LNCAP (cell line): ENCODE measurements around the gene ABHD3.

Source experiments
- TF ChIP-seq, protein P1 (sequence below): fragments of 450-650 bp; IDR thresholded peaks from 2 replicates; pipeline ENCODE4 v1.5.1; 2017; ENCODE audit warnings: mild to moderate bottlenecking

The ABHD3 gene

DNA sequence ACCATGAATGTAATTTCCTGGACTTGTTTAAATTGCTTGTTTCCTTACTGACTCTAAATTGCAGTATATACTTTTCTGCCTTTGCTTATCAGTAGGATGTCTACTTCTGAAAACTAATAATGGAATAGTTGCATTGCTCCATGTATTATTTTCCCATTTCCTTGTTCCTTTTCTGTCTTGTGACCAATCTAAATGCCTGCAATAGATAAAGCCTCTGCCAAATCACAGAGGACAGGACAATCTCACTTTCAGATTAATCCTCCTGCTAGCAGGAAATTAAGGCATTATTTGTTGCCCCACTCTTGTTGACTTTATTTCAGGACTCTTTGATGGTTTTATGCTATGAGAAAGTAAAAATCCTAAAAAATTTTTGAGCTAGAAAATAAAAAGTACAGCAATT, 99.4 kb downstream of the ABHD3 start:
- TF ChIP-seq, protein P1, sequence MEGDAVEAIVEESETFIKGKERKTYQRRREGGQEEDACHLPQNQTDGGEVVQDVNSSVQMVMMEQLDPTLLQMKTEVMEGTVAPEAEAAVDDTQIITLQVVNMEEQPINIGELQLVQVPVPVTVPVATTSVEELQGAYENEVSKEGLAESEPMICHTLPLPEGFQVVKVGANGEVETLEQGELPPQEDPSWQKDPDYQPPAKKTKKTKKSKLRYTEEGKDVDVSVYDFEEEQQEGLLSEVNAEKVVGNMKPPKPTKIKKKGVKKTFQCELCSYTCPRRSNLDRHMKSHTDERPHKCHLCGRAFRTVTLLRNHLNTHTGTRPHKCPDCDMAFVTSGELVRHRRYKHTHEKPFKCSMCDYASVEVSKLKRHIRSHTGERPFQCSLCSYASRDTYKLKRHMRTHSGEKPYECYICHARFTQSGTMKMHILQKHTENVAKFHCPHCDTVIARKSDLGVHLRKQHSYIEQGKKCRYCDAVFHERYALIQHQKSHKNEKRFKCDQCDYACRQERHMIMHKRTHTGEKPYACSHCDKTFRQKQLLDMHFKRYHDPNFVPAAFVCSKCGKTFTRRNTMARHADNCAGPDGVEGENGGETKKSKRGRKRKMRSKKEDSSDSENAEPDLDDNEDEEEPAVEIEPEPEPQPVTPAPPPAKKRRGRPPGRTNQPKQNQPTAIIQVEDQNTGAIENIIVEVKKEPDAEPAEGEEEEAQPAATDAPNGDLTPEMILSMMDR = no peak

DNA sequence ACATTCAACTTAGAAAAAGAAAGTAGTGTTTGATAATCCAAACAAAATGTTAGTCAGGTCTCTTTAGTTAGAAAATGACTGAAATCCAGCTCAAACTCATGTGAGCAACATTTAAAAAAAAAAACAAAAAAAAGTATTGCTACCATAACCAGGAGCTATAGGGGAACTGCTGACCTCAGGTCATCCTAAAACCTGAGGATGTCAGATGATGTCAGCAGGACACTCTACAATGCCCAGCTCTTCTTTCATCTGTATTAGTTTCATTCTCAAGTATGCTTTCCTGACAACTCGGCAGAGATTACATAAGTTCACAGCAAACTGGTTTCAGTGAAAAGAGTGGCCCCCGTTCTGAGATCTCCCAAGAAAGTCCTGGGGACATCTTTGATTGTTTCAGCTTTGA, 99.9 kb downstream of the ABHD3 start:
- TF ChIP-seq, protein P1 = no peak

DNA sequence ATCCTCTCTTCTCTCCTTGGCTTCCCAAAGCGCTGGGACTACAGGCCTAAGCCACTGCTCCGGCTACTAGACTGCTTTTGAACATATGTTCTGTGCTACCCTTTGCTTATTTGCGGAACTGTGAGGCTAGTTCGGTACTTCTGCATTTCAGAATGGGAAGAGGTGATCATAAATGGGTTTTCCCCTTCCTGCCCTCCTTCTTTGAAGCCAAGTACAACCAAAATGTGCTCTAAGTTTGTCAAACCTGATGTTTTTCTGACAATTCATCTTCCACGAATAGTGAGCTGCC, 102.3 kb downstream of the ABHD3 start:
- TF ChIP-seq, protein P1 = no peak
